H1 (cell line): ENCODE data around the gene GNG7. TPM values are rescaled to one million over a fixed set of nuclear protein-coding genes. Genes with fewer than 3 reads are reported as not detected.

Experiments used
- CTCF ChIA-PET: fragments of 300-600 bp; sonication (Branson Sonifier 250); formaldehyde crosslinking; loops from one replicate; lab custom pipeline; 2021; ENCODE audit not compliant: partially characterized antibody; lab: Charles Lee
- POLR2A ChIA-PET: fragments of 300-600 bp; sonication (Branson Sonifier 250); formaldehyde crosslinking; loops from one replicate; lab custom pipeline; 2021; ENCODE audit warnings: inconsistent platforms; ENCODE audit not compliant: partially characterized antibody; lab: Charles Lee
- DNase-seq, 2 experiments: peaks; one replicate each; pipeline versions ENCODE4 v3.0.0 to v3.0.0-alpha.2; 2010 to 2022; ENCODE audit warnings: low spot score in 2 of 2, low read depth in 1 of 2, mixed read lengths in 1 of 2
- FAIRE-seq: peaks from 2 replicates; lab custom pipeline; 2011; peaks lifted over from hg19 to GRCh38; lab: Jason Lieb, UNC
- H2AFZ ChIP-seq: 2 replicates; pipeline ENCODE4 v1.8.1; 2012; ENCODE audit warnings: low read length, inconsistent platforms
- H2AK5ac ChIP-seq: 2 replicates; pipeline ENCODE4 v1.6.1; 2013; ENCODE audit warnings: low read depth, low read length
- H2BK120ac ChIP-seq: replicated peaks from 2 replicates; pipeline ENCODE3; 2013; ENCODE audit warnings: low read depth, low read length, inconsistent platforms
- H2BK12ac ChIP-seq: 2 replicates; pipeline ENCODE4 v1.6.1; 2013; ENCODE audit warnings: low read depth, low read length
- H2BK15ac ChIP-seq: 2 replicates; pipeline ENCODE4 v1.6.1; 2013; ENCODE audit warnings: low read length
- H2BK20ac ChIP-seq: 2 replicates; pipeline ENCODE4 v1.6.1; 2013; ENCODE audit warnings: low read length
- H2BK5ac ChIP-seq: 2 replicates; pipeline ENCODE4 v1.6.1; 2013; ENCODE audit warnings: low read depth, low read length
- H3K14ac ChIP-seq: 2 replicates; pipeline ENCODE4 v1.6.1; 2013; ENCODE audit warnings: inconsistent platforms; ENCODE audit not compliant: insufficient read length
- H3K18ac ChIP-seq: 2 replicates; pipeline ENCODE4 v1.6.1; 2013; ENCODE audit warnings: low read length; ENCODE audit errors: extremely low read depth
- H3K23ac ChIP-seq: 2 replicates; pipeline ENCODE4 v1.6.1; 2013; ENCODE audit warnings: inconsistent platforms; ENCODE audit not compliant: insufficient read length
- H3K23me2 ChIP-seq: 2 replicates; pipeline ENCODE4 v1.6.1; 2013; ENCODE audit warnings: low read depth, low read length
- H3K27ac ChIP-seq: 2 replicates; pipeline ENCODE4 v1.6.1; 2011; ENCODE audit warnings: low read depth, low read length, inconsistent platforms
- H3K27me3 ChIP-seq, 4 experiments: replicated peaks in 1 of 4; 1 replicate in 1 of 4; 2 replicates in 3 of 4; pipeline versions ENCODE4 v1.6.1 to v1.8.1; 2011 to 2013; ENCODE audit warnings: low read length in 3 of 4, mild to moderate bottlenecking in 3 of 4, inconsistent platforms in 2 of 4, mixed read lengths in 2 of 4, moderate library complexity in 1 of 4; ENCODE audit not compliant: control insufficient read depth in 3 of 4, insufficient read depth in 3 of 4; ENCODE audit errors: extremely low read depth in 1 of 4
- H3K36me3 ChIP-seq, 4 experiments: 2 replicates each; pipeline versions ENCODE4 v1.6.1 to v1.8.1; 2011 to 2013; ENCODE audit warnings: mild to moderate bottlenecking in 4 of 4, low read length in 3 of 4, moderate library complexity in 2 of 4, control low read depth in 1 of 4, inconsistent platforms in 1 of 4; ENCODE audit not compliant: insufficient read depth in 4 of 4, control insufficient read depth in 2 of 4
- H3K4ac ChIP-seq: replicated peaks from 2 replicates; pipeline ENCODE3; 2013; ENCODE audit warnings: low read length, low read depth, mixed read lengths, inconsistent platforms; ENCODE audit not compliant: insufficient read length
- H3K4me1 ChIP-seq, 4 experiments: replicated peaks in 1 of 4; 1 replicate in 1 of 4; 2 replicates in 3 of 4; pipeline versions ENCODE4 v1.6.1 to v1.8.1; 2011 to 2013; ENCODE audit warnings: low read length in 3 of 4, inconsistent platforms in 2 of 4, mixed read lengths in 1 of 4; ENCODE audit not compliant: insufficient read depth in 4 of 4, control insufficient read depth in 3 of 4
- H3K4me2 ChIP-seq, 2 experiments: 2 replicates each; pipeline versions ENCODE4 v1.6.1 to v1.8.1; 2011 to 2013; ENCODE audit warnings: low read depth in 2 of 2, low read length in 2 of 2, control low read depth in 1 of 2, inconsistent platforms in 1 of 2, mild to moderate bottlenecking in 1 of 2; ENCODE audit not compliant: insufficient read depth in 1 of 2
- H3K4me3 ChIP-seq, 4 experiments: fragments of 200-600, 300-600 bp in 1 of 4; sonication (generic), shearing (Covaris generic), sonication (Bioruptor Twin) in 1 of 4; 2 replicates each; pipeline versions ENCODE4 v1.5.1 to v1.8.1; 2011 to 2016; ENCODE audit warnings: low read length in 4 of 4, low read depth in 3 of 4, control low read depth in 2 of 4, inconsistent platforms in 2 of 4, mild to moderate bottlenecking in 2 of 4, mixed read lengths in 1 of 4, moderate library complexity in 1 of 4; ENCODE audit not compliant: insufficient read depth in 2 of 4; ENCODE audit errors: extremely low read depth in 1 of 4
- H3K56ac ChIP-seq: replicated peaks from 2 replicates; pipeline ENCODE3; 2013; ENCODE audit warnings: low read depth, mild to moderate bottlenecking, mixed read lengths, low read length, inconsistent platforms; ENCODE audit not compliant: insufficient read length
- H3K79me1 ChIP-seq: 2 replicates; pipeline ENCODE4 v1.6.1; 2013; ENCODE audit warnings: low read depth, low read length, control low read depth
- H3K79me2 ChIP-seq, 2 experiments: 2 replicates each; pipeline versions ENCODE4 v1.6.1 to v1.8.1; 2012 to 2013; ENCODE audit warnings: low read length in 2 of 2, mild to moderate bottlenecking in 2 of 2, inconsistent platforms in 1 of 2; ENCODE audit not compliant: insufficient read depth in 2 of 2, control insufficient read depth in 1 of 2
- H3K9ac ChIP-seq, 4 experiments: replicated peaks in 1 of 4; 1 replicate in 1 of 4; 2 replicates in 3 of 4; pipeline versions ENCODE4 v1.6.1 to v1.8.1; 2011 to 2013; ENCODE audit warnings: low read depth in 3 of 4, low read length in 3 of 4, control low read depth in 2 of 4, mild to moderate bottlenecking in 2 of 4, moderate library complexity in 2 of 4, inconsistent platforms in 1 of 4; ENCODE audit errors: extremely low read depth in 1 of 4
- H3K9me3 ChIP-seq, 2 experiments: 2 replicates each; pipeline versions ENCODE4 v1.6.1 to v1.8.1; 2012 to 2013; ENCODE audit warnings: mild to moderate bottlenecking in 2 of 2, moderate library complexity in 2 of 2, control low read depth in 1 of 2, inconsistent platforms in 1 of 2, low read depth in 1 of 2, low read length in 1 of 2, mixed read lengths in 1 of 2; ENCODE audit not compliant: insufficient read depth in 2 of 2
- H4K20me1 ChIP-seq, 2 experiments: replicated peaks in 1 of 2; 2 replicates each; pipeline versions ENCODE3 to v1.8.1; 2011 to 2013; ENCODE audit warnings: inconsistent platforms in 2 of 2, low read length in 2 of 2, mild to moderate bottlenecking in 1 of 2; ENCODE audit not compliant: insufficient read depth in 2 of 2, control insufficient read depth in 1 of 2
- H4K5ac ChIP-seq: 2 replicates; pipeline ENCODE4 v1.6.1; 2013; ENCODE audit warnings: low read length, low read depth, mixed read lengths, inconsistent platforms; ENCODE audit not compliant: insufficient read length
- H4K8ac ChIP-seq: 2 replicates; pipeline ENCODE4 v1.8.0; 2013; ENCODE audit warnings: mild to moderate bottlenecking, moderate library complexity, low read length, inconsistent platforms; ENCODE audit not compliant: insufficient read depth; ENCODE audit errors: extremely low read depth
- H4K91ac ChIP-seq: replicated peaks from 2 replicates; pipeline ENCODE3; 2013; ENCODE audit warnings: low read length, mixed read lengths, inconsistent platforms; ENCODE audit not compliant: insufficient read length
- ASH2L ChIP-seq: fragments of 200-600, 300-600 bp; sonication (generic); IDR thresholded peaks from one replicate; pipeline ENCODE4 v1.7.1; 2017; ENCODE audit warnings: low read length
- CREB1 ChIP-seq: IDR thresholded peaks from 2 replicates; pipeline ENCODE4 v1.6.1; 2012; ENCODE audit warnings: inconsistent platforms
- PHF8 ChIP-seq: fragments of 200-600 bp; sonication (generic); conservative IDR thresholded peaks from 2 replicates; pipeline ENCODE4 v1.7.1; 2012; ENCODE audit warnings: low read depth, mild to moderate bottlenecking, inconsistent platforms, low read length, moderate library complexity
- POLR2AphosphoS5 ChIP-seq: IDR thresholded peaks from 2 replicates; pipeline ENCODE4 v1.6.1; 2011; ENCODE audit warnings: low read depth, low read length
- SP4 ChIP-seq: IDR thresholded peaks from 2 replicates; pipeline ENCODE4 v1.6.1; 2012; ENCODE audit warnings: low read length, inconsistent platforms
- TEAD4 ChIP-seq: IDR thresholded peaks from 2 replicates; pipeline ENCODE4 v1.6.1; 2012; ENCODE audit warnings: low read depth, low read length, inconsistent platforms, mixed read lengths
- WGBS, 2 experiments: shearing (Covaris generic) in 1 of 2; methylation state at CpG; one replicate each; pipeline versions ENCODE4 v1.1.6 to v1.1.7; 2013 to 2015; ENCODE audit warnings: low lambda C conversion rate in 2 of 2, mixed read lengths in 2 of 2, inconsistent platforms in 1 of 2, low coverage in 1 of 2, missing lambda C conversion rate in 1 of 2; ENCODE audit not compliant: insufficient replicate concordance in 2 of 2, insufficient coverage in 1 of 2, insufficient read length in 1 of 2; ENCODE audit errors: extremely low coverage in 1 of 2, missing lambda C conversion rate in 1 of 2; 5-methylcytosine and 5-hydroxymethylcytosine counted together
- polyA plus RNA-seq, 7 experiments: library from polyadenylated mRNA; depleted of rRNA in 3 of 7; stranded (reverse) in 5 of 7; unstranded in 2 of 7; fragments of >200 nt in 5 of 7; fragments of 200-250 nt in 2 of 7; gene quantifications; 1 replicate in 5 of 7; 2 replicates in 1 of 7; 4 replicates in 1 of 7; pipeline versions ENCODE4 v1.2.1 to v1.2.3, GENCODE V29; 2011 to 2013; ENCODE audit warnings: missing spikeins in 2 of 7, mixed read lengths in 2 of 7
- total RNA-seq: library from RNA; stranded (reverse); fragmentation: NEBNext Ultra II Directional; extraction: Animal tissue kit (Norgen Biotek cat#: 25700); gene quantifications from 2 replicates; pipeline ENCODE4 v1.2.1, GENCODE V29; 2021

Gene GNG7
- total and polyA plus RNA-seq, 2 of the 8 experiments (the other 6 are each of a cell fraction or from before 2014, with no cell fraction given) = 2.8 to 7.8 TPM

GRCh38 chr19:2701361-2702169, 929 bp downstream of the GNG7 start:
- no peak overlapping the region for H4K8ac ChIP-seq
- CTCF ChIA-PET = interaction anchor here (0.5 to 3.2 kb wide), 13 partner anchors 17 to 1029 kb away, joined by 3 to 11 read pairs (median 3); no protein-coding TSS in a partner anchor
- H3K9ac ChIP-seq = peak overlapping the region in 1 of 4 experiments; percentile 7; a peak in 2 of 7 replicates
- no peak for TF ChIP-seq ASH2L
- TF ChIP-seq PHF8 = no peak
- no peak for TF ChIP-seq SP4
- TF ChIP-seq TEAD4 = no peak
- no peak for TF ChIP-seq POLR2AphosphoS5
- TF ChIP-seq CREB1 = no peak

More at GRCh38 chr19:2701361-2702169, 929 bp downstream of the GNG7 start:
- Histone ChIP-seq H3K14ac (no peak overlapping the region), H3K56ac (no peak overlapping the region), H4K91ac (no peak overlapping the region), H3K4me1 (peaks cover 3 to 8% (median 5%) of the 10 kb centered on the region in 4 experiments), H3K18ac (no peak overlapping the region), H2BK120ac (no peak overlapping the region), H3K27ac (no peak overlapping the region), H3K36me3 (no peaks in the 10 kb centered on the region), H3K4me3 (peak overlapping the region; percentile 59 to 89 (median 72)), H3K4ac (no peak overlapping the region), H3K4me2 (peak overlapping the region; percentile 90 to 94), H3K79me1 (no peaks in the 10 kb centered on the region), H3K23me2 (peaks cover 4% of the 10 kb centered on the region; the same call in 1 of the 2 replicates), H4K5ac (no peak overlapping the region), H3K79me2 (no peaks in the 10 kb centered on the region), H2BK12ac (no peak overlapping the region), H2BK5ac (no peak overlapping the region), H4K20me1 (peaks cover 0 to 2% of the 10 kb centered on the region in 2 experiments), H3K23ac (no peak overlapping the region), H2BK15ac (no peak overlapping the region), H3K27me3 (peaks cover 0 to 20% (median 17%) of the 10 kb centered on the region in 4 experiments; a peak in 6 of 7 replicates), H2AK5ac (no peak overlapping the region), H3K9me3 (no peaks in the 10 kb centered on the region), H2AFZ (no peak overlapping the region), H2BK20ac (no peak overlapping the region)
- no peak for FAIRE-seq
- no peak for DNase-seq
- POLR2A ChIA-PET = interaction anchor here (0.8 to 1.7 kb wide), 7 partner anchors 15 to 99 kb away, joined by 3 to 8 read pairs (median 3); partner anchors contain the start of gene SLC39A3
- WGBS, 2 experiments = 7% methylated on average over 9 of the region's 9 CpGs; no CpG with 5 or more reads in 1 of the 2 experiments
